NOMO-1 (cell line): ENCODE results near the gene NDST1.

Source experiments
- DNase-seq, 2 experiments: peaks; one replicate each; lab custom pipeline; 2025; ENCODE audit not compliant: unreplicated experiment in 2 of 2; lab: John Stamatoyannopoulos, UW

Gene NDST1

DNA sequence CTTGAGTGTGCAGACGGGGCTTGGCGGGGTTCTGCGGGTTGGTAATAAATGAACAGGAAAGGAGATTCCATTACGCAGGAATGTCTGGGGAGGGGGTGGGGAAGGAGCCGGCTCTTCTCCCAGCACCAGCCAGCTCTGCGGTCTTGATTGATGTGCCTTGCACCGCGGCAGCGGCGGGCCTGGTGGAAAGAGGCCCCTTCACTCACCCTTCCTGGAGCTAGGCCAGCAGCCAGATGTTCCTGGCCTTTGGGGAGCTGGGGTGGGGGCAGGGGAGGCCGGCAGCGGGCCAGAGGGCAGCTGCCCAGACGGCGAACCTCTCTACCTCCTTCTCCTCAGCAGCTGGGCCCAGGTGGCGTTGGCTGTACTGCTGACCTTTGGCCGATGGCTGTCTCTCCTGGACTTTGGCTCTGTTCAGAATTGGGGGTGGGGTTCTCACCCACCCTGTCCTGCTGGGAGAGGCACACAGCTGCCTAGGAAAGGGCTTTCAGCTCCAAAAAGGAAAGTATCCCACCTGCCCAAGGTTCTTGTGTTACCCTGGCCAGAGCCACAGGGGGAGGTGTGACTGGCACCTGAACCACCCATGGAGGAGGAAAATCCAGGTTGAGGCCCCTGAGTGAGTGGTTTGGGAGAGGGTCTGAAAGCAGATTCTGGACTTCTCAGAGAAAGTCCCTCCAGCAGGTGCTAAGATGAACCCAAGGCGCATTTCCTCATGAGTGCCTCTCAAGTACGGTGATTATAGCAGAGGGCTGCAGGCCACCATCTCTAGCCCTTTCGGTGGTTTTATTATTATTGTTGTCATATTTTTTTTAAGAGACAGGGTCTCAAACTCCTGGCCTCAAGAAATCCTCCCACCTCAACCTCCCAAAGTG lies 74.5 kb downstream of the NDST1 start:
- DNase-seq: no peak

DNA sequence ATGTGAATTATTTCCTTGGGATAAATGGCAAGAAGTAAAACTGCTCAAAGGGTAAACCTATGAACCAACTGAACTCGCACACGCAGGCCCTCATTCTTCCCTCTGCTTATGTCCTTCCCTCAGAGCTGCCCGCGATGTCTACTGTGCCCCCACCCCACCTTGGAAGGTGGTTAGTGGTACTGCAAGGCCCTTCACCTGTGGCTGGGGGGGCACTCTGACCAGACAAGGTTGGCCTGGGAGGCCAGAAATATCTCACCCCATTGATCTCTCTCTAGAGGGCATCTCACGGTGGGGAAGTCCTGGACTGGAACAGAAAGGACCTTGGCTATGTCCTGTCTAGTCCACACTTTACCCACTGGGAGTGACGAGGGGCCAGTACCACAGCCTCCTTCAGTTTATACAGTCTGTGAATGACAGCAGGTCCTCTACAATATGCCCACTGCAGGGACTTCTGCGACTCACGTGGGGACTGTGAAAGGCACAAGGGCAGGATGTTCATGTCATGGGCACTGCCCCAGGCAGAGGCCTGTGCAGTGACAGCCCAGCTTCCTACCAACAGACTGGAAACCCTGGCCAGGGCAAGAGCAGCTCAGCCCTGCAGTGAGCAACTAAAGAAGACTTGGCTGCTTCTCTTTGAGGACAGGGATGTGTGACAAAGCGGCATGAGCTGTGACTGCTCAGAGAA lies 75.8 kb downstream of the NDST1 start:
- DNase-seq: no peak

DNA sequence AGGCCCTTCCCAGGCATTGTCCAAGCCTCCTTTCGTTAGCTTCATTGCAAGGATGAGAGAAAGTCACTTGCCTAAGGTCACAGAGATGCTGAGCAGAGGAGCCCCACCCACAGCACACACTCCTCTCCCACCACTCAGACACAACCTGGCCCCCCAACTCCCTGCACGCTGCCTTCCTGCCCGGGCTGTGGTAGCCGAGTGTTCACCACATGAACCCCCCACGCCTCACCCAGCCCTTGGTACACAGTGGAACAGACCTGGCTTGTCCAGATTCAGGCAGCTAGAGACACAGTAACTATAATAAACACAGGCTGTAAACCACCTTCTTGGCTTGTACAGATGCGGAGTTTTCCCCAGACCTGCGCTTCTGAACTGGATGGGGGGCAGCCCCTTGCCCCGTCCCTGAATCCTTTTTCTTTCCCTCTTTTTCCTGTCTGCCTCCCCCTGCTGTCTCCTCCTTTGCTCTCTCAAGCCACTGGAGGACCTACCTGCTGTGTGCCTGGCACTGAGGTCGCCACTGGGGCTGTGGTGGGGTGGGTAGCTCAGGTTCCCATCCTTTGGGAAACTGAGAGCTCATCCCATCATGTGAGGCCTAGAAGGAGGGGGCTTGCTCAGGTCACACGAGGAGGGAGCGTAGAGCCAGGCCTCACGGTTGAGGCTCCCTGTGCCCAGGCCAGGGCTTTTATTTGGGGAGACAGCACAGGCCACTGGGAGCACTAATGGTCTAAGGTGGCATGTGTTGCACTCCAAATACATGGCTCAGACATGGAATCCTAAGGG lies 76.8 kb downstream of the NDST1 start:
- no peak for DNase-seq

DNA sequence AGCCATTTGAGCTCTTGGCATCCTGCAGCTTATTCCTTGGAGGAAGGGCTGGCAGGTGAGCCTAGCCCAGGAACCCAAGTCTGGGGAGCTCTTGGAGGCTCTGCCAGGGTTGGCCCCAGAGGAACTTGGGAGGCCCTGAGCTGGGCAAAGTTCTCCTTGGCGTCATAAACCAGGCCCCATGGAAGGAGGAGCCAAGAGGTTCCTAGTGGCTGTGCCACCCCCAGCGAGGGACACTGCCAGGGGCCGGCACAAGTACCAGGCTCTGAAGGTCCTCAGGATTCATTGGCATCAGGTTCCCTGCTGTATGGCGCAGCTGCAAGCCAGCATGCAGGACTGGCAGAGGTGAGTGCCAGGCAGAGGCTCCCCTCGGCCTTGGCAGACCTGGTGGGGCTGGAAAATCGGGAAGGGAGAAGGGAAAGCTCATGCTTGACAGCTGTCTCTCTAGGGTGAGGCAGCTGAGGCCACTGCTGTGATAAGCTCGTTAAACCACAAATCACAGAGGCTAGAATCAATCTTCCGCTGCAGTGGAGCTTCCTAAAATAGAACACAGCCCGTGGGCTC lies 77.9 kb downstream of the NDST1 start:
- DNase-seq: no peak

DNA sequence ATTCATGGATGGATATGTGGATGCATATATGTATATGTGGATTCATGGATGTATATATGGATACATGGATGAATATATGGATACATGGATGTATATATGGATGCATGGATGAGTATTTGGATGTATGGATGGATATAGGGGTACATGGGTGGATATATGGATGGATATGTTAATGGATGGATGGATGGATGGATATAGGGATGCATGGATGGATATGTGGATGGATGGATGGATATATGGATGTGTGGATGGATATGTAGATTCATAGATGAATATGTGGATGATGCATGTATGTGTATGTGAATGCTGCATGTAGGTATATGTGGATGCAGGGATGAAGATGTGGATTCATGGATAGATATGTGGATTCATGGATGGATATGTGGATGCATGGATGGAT lies 79.1 kb downstream of the NDST1 start:
- no peak for DNase-seq

DNA sequence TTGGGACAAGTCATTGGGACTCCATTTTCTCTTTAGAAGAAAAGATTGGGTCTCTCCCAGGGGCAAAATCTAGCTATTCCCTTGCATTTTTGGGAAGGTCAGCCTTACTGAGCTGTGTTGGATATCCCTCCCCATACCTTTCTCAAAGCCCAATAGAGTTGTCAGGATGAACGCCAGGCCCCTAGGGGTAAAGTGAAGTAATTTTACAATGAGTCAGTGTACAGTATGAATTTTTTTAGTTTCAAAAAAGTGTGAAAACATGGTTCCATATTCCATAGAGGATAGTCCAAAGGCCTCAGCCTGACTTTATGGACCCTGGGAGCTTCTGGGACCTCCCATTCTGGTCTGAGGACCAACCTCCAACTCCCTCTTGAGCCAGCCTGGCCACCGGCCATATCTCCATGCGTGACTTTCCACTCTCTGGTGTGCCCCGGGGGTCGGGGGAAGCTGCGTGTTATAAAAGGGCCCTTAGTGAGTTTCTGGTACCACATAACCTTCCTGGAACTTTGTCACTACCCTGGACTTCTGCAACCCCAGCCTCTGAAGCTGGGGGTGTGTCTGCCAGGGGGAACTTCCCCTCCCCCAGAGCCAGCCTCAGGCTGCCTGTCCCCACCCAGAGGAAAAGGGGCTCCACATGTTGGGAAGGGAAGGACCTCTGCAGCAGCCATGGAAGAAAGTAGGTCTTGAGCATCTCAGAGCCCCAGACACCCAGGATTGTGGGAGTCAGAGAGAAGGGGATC lies 80.1 kb downstream of the NDST1 start:
- no peak for DNase-seq

DNA sequence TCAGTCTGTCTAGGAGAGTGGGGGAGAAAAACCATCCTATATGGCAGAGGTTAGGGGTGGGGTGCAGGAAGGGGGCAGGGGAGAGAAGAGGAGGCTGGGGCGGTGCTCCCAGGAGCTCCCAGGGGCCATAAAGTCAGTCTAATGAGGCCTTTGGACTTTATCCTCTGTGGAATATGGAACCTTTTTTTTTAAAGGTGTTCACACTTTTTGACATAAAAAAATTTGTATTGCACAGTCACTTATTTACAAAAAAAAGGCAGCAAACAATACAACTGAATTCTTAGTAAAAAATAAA lies 80.6 kb downstream of the NDST1 start:
- no peak for DNase-seq

DNA sequence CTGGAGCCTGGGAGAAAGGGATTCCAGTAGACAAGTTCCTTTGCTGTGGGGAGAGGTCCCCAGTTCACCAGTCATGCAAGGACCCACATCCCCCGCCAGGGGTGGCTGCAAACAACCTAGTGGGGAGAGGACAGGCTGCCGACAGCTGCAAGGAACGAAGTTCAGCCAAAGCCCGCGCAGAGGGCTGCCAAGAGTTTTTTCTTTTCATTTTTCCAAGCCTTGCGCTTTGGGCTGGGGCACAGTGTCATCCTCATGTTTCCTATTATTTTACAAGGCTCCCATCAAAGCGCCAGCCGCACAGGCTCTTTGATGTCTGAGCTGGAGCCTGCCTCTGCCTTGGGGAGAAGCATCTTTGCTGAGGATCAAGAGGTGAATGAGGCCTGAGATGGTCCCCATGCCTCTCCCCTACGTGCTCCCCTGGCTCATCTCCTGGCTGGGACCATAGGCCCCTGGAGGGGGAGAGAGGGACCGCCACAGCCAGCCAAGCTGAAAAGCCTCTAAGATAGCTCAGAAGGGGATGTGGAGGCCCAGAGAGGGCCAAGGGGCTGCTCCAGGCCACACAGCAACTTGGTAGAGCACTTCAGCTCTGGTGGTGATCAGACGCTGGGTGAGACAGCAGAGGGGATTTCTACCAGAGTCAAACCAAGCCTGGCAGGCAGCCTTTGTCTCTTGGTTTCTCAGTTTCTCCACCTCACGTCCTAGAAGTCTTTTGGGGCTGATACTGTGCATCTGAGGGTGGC lies 82.1 kb downstream of the NDST1 start:
- DNase-seq: no peak

DNA sequence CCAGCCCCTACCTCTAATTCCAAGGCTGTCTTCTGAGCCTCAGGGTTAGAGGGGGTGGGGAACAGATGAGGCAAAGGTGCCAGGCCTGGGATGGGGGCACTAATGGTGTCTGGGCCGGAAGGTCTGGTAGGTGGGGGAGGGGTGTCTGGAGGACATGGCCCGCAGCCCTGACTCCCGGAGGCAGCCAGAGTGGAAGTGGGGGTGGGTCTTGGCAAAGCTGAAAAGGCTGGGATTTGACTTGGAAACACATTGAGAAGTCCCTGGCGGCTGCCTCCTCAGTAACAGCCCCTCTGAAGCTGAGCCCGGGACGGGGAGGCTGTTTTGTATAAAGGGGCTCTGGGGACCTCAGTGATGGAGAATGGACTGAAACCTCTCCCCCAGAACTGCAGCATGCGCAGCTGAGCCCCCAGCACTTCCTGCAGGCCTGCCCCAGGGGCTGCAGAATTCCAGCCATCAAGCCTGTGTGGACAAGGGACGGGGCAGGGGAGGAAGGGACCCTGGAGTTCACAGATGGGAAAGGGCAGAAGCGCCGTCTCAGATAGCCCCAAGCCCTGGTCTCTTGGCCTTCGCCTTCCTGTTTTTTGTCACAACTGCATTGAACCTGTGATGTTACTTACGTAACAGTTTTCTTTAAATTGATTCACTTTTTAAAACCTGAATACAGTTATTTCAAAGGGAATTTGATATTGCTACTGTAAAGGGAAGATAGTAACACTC lies 83.2 kb downstream of the NDST1 start:
- no peak for DNase-seq

DNA sequence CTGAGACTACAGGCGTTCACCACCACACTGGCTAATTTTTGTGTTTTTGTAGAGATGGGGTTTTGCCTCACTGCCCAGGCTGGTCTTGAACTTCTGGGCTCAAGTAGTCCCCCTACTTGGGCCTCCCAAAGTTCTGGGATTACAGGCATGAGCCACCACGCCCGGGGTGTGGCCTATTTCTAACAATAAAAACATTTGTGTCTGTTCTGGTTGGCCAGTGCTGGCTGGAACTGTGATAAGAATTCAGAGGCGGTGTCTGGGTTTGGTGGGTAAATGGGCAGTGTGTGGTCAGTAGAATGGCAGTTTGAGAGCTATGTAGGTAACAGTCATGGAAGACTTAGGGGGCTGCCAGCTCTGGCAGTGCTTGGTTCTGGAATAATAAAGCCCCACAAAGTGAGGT lies 85.7 kb downstream of the NDST1 start:
- DNase-seq: no peak

DNA sequence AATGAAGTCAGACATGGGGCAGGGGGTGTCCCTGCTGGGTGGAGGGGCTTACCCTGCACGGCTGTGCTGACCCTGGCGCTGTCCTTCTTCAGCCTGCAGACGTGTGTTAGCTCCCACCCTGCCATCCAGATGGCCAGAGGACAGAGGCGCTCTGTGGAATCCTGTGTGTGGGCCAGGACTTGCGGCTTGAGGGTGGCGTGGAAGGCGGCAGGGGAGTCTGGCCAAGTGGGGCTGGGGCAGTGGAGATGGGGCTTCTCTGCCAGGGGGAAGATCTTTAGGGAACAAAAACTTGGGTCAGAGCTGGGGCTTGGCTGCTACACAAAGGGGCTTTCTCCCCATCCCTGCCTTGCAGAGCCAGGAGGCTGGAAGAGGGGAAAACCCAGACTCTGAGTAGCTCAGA lies 86.1 kb downstream of the NDST1 start:
- no peak for DNase-seq

DNA sequence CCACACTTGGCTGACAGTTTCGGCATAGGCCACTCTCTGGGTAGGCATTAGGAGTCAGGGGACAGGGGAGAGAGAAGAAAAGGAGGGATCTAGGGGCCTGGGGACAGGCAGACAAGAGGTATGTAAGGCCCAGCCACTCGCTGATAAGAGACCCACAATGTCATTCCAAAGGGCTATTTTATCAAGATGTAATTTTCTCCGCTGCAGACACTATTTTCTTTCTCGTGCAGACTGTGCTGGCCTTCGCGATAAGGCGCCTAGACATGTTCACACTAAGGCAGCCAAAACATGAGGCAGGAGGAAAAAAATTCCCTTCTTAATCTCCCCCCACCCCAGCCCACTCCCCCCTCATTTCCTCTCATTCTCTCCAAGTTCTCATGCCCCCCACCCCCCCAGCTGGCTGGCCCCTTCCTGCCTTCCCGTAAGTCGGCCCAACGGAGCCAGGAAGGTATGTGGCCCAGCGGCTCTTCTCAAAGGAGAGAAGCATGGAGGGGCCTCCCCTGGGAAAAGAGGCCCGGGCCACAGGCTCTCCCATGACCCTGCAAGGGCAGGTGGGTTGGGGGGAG lies 87.6 kb downstream of the NDST1 start:
- DNase-seq: no peak

DNA sequence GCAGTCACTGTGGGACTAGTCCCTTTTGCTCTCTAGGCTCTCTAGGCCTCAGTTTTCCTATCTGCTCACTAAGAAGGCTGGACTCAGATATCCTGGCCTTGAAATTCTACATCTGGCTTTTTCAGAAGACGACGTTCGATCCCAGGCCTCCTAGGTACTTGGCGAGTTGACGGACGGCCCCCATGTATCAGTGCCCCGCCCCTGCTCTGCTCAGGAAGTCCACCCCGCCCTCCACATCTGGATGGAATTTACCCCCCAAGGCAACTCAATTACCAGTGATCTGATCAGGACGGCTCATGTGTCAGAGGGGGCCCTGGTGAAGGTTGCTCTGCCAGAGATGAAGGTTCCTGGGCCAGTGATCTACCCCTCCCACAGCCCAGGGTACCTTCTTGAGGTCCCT lies 88.4 kb downstream of the NDST1 start:
- no peak for DNase-seq

DNA sequence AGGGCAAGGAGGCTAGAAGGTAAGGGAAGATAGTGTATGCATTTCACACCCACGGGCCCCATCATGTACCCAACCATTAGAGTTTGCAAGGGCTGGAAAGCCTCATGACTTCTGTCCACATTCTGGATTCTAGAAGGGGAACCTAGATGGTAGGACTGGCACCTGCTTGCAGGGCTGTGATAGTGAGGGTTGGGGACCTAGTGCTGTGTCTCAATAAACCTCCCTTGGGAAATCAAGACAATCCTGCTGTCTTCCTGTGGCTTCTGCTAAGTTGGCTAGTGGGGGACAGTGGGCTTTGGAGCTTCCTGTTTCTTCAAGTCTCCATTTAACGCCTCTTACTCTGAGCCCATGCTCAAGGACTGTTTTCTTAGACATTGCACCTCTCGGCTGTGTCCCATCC lies 88.9 kb downstream of the NDST1 start:
- DNase-seq: no peak

DNA sequence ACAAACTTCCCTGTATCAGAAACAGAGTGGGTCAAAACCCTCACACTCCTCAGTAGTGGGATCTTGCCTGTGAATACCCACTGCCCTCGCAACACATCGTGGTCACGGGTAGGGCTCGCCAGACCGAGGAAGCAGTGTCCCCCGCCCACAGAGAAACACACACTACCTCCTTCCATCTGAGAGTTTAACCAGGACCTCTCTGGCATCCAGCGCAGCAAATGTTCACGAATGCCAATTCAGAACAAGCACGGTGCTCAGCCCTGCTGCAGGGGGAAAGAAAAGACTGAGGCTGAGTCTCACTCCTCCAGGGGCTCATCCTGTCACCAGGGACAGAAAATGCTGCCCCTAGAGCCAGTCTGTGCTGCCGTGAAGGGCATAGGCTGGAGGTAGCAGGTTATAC lies 90.1 kb downstream of the NDST1 start:
- DNase-seq: no peak

DNA sequence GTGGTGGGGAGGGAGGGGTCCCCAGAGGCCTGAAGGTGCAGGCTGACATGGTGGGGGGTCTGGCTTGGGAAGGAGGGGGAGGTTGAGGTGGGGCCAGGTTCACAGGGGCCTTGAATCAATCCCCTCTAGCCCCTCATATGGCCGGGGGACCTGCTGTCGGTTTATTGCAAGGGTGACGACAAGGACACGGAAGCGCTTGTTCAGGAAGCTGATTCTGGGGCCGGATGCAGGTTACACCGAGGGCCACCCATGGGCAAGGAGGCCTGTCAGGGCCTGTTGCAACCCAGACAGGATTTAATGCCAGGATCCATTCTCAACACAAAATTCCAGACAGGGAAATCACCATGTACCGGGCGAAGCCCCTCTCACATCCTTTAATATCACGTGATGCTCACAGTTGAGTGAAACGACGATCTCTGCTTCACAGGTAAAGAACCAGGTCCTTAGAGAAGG lies 90.9 kb downstream of the NDST1 start:
- DNase-seq: no peak

DNA sequence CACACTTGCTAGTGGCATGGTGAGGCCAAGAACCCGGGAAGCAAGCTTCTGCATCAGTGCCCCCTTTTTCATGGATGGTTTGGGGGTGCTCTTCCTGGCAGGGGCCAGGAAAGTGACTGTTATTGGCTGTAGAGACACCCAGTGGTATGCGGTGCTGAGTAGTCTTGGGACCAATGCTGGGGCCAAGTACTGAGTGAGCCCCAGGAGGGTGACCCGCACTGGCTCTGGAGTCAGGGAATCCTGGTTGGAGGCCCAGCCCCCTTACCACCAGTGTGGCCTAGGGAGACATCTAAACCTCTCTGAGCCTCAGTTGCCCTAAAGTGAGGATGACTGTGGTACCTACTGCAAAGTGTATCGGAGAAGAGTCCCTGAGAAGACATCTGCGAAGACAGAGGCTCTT lies 91.3 kb downstream of the NDST1 start:
- no peak for DNase-seq

DNA sequence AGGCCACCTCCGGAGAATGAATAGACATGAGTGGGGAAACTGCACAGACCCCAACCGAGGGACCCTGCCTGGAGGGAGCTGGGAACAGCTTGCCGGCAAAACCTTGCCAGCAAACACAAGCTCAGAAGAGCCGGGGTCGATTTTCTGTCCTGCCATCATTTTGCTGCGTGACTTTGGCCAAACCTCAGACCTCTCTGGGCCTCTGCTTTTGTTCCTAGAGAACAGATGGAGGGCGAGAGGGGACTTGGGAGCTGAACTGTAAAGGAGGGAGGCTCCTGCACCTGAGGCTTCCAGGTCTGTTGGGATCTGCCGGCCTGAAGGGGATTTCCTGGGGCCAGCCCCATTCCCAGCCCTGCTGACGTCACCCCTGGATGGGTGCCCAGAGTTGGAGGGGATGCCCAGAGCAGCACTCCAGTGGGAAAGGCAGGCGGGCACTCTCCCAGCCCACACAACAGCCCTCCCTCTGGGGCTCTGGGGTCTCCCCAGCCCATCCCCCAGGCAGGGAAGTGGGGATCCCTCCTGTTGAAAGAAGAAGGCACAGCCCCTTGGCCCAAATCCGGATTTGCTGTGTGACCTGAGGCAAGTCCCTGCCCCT lies 92.1 kb downstream of the NDST1 start:
- no peak for DNase-seq
